SJCRH30 (cell line): Measurements from ENCODE around the gene TMIGD1. TPM values are rescaled to one million over a fixed set of nuclear protein-coding genes. Genes with fewer than 3 reads are reported as not detected.
A peak's percentile ranks its signal among the peaks of the same experiment; 100 is the strongest.

ENCODE experiments used
- DNase-seq, 2 experiments: peaks; one replicate each; pipeline ENCODE4 v3.0.0-alpha.2; 2015 to 2020
- H3K27ac ChIP-seq: fragments of 250-450 bp; sonication (Bioruptor Pico); 2 replicates; pipeline ENCODE4 v1.5.1; 2020; ENCODE audit warnings: mild to moderate bottlenecking, moderate library complexity
- H3K27me3 ChIP-seq: fragments of 250-450 bp; sonication (Bioruptor Pico); 2 replicates; pipeline ENCODE4 v1.5.1; 2020; ENCODE audit warnings: mild to moderate bottlenecking, moderate library complexity
- H3K36me3 ChIP-seq: fragments of 250-450 bp; sonication (Bioruptor Pico); 2 replicates; pipeline ENCODE4 v1.5.1; 2020; ENCODE audit warnings: mild to moderate bottlenecking, moderate library complexity
- H3K4me1 ChIP-seq: fragments of 250-450 bp; sonication (Bioruptor Pico); 2 replicates; pipeline ENCODE4 v1.5.1; 2020; ENCODE audit warnings: mild to moderate bottlenecking, moderate library complexity
- H3K4me3 ChIP-seq: fragments of 250-450 bp; sonication (Bioruptor Pico); 2 replicates; pipeline ENCODE4 v1.5.1; 2020; ENCODE audit warnings: mild to moderate bottlenecking, moderate library complexity
- H3K9me3 ChIP-seq: fragments of 250-450 bp; sonication (Bioruptor Pico); replicated peaks from 2 replicates; pipeline ENCODE4 v1.5.1; 2020; ENCODE audit warnings: mild to moderate bottlenecking, moderate library complexity
- total RNA-seq: library from RNA; depleted of rRNA; stranded (reverse); fragments of >200 nt; shearing (Covaris generic); gene quantifications from 2 replicates; pipeline ENCODE4 v1.2.3, GENCODE V29; 2014

TMIGD1 gene
- total RNA-seq, 1 experiment from 2014 or later = not detected

DNA sequence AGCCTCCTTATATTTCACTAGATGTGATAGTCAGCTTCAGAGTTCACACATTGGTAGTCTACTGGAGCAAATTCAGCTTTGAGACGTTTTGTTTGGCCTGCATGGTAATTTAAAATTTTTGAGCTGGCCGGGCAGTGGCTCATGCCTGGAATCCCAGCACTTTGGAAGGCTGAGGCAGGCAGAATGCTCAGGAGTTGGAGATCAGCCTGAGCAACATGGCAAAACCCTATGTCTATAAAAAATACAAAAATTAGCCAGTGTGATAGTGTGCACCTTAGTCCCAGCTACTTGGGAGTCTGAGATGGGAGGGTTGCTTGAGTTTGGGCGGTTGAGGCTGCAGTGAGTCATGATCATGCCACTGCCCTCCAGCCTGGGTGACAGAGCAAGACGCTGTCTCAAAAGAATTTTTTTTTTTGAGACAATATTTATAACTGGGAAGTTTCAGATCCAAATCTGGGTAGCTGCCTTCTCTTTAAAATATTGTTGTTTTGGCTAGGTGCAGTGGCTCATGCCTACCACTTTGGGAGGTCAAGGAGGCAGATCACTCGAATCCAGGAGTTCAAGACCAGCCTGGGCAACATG, 37.3 kb downstream of the TMIGD1 start:
- Histone ChIP-seq H3K36me3 (no peaks in the 10 kb centered on the region), H3K27me3 (no peaks in the 10 kb centered on the region), H3K9me3 (peaks cover 12% of the 10 kb centered on the region), H3K4me3 (no peak overlapping the region), H3K27ac (no peak overlapping the region), H3K4me1 (no peaks in the 10 kb centered on the region)
- DNase-seq = no peak

DNA sequence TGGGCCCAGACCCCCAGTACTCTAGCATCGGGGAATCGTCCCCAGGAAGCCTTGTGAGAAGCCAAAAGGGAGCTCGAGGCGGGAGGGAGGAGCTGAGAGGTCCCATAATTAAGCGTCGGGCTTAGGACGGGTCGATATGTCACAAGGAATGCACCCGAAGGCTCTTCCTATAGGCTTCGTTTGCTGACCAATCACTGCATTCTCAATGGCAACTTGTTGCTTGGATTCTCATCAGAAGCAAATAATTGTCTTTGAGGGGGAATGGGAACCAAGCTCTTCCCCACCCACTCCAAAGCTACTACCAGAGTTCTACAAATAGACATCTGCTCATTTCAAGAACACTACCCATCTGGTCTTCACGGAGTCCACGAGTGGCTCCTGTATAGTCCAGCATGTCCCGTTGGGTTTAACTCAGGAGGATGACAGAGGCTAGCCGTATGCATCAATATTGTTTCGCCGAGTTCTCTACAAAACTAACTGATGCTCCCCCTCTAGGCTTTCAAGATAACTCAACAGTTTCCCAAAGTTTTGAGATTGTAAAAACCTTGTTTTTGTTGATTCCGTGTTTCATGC, 41.5 kb downstream of the TMIGD1 start:
- H3K27me3 ChIP-seq = no peaks in the 10 kb centered on the region

DNA sequence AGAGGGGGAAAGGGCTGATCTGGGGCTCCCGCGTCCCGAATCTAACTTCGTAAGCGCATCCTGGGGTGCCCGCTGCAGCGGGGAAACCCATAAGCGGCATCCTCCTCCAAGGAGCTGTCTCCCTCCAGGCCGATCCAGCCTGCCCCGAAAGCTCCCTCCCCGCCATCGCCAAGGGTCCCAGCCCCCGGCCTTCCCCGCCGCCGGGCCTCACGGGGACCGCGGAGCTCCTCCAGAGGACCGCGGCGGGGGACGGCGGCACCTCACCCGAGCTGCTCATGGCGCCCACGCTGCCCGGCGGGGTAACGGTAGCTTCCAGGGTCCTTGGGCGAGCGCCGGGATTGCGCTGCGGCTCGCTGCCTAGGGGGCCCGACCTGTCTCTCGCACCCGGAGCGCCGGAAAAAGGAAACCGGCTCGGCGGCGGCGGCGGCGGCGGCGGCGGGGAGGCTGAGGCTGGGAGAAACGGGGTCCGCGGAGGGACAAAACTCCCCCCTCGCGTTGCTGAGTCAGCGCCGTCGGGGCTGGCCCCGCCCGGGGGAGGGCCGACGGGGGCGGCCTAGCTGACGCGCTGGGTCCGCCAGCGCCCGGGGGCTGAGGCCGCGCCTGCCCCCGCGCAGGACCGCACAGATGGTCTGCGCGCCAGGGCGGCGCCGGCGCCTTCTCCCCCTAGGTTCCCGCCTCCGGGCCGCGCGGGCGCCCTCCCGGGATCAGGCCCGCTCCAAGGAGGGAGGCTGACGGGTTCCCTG, 42.1 kb downstream of the TMIGD1 start, which contains the start of gene BLMH:
Gene BLMH, minus strand, starts transcription at position 402 of the 743 bp plus-strand sequence. Its CDS starts 125 bp downstream, at position 277.
- Histone ChIP-seq H3K27me3 (no peaks in the 10 kb centered on the region), H3K27ac (peak within 1 kb of the TSS; percentile 78), H3K4me3 (peak within 1 kb of the TSS; percentile 91), H3K36me3 (peaks cover 32% of the 10 kb centered on the region), H3K4me1 (peaks cover 6% of the 10 kb centered on the region), H3K9me3 (no peaks in the 10 kb centered on the region)
- DNase-seq = peak; percentile 89 to 92

More for the DNA sequence above, 41.5 kb downstream of the TMIGD1 start:
- H3K9me3 ChIP-seq = no peaks in the 10 kb centered on the region
- peak overlapping the region; percentile 91 for H3K4me3 ChIP-seq
- peaks cover 25% of the 10 kb centered on the region for H3K36me3 ChIP-seq
- H3K27ac ChIP-seq = peak overlapping the region; percentile 78
- H3K4me1 ChIP-seq = peaks cover 6% of the 10 kb centered on the region
- DNase-seq = peak in 1 of 2 experiments; percentile 6

DNA sequence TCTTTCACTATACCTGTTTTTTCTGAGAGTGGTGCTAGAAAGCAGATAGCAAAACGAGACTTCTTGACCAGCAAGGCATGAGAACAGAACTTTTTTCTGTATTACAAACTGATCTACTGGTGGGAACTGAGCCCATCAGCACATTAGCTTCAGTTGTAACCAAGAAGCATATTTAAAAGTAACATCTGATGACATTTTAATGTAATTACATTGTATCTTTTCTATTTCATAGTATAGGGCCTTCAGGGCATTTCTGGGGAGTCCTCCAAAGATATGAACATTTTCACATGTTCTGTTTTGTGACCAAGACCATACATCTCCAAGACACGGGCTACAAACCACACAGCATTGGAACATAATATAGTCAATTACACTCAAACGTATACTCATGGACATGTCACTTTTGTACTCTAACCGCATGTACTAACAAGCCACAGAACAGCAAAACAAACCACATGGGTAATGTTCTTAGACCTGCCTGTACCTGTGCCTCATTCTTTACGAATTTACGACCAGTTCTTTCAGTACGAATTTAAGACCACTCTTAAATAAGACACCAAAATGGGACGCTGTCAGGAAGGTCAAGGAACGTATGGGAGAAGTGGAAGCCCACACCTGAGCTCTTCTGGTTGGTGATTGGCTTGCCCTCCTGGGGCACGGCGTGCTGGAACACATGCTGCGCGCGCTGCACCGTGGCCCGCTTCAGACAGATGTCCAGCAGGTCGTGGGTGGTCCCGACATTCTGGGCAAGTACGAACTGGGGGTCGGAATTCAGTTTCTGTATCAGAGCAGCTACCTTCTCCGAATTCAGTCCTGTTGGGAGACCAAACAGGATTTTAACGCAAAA, 42.9 kb downstream of the TMIGD1 start:
- Histone ChIP-seq H3K9me3 (no peaks in the 10 kb centered on the region), H3K4me1 (peaks cover 6% of the 10 kb centered on the region), H3K4me3 (peak overlapping the region; percentile 91), H3K27me3 (no peaks in the 10 kb centered on the region), H3K36me3 (peaks cover 40% of the 10 kb centered on the region), H3K27ac (peak overlapping the region; percentile 78)
- peak; percentile 73 to 77 for DNase-seq

DNA sequence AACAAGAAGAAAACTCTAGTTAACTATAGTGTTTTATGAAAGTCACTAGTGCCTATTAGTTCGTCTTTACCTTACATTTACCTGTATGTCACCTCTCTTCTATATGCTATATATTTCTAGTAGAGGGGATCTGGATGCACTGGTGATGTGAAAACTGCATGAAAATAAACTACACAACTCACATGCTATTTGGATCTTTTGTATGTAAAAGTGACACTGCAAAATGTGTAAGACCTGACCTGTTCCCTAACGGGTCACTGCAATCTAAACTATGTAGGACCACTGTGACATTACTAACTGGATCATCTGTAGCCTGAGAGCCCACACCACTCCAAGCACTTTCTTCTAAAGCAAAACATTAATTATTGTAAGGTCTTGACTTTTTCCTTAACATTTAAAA, 43.8 kb downstream of the TMIGD1 start:
- H3K27me3 ChIP-seq = no peaks in the 10 kb centered on the region
- H3K27ac ChIP-seq = no peak overlapping the region
- H3K4me3 ChIP-seq = no peak overlapping the region; the same call in 1 of the 2 replicates
- no peaks in the 10 kb centered on the region for H3K9me3 ChIP-seq
- H3K36me3 ChIP-seq = peaks cover 48% of the 10 kb centered on the region
- DNase-seq = no peak
- H3K4me1 ChIP-seq = peaks cover 6% of the 10 kb centered on the region

DNA sequence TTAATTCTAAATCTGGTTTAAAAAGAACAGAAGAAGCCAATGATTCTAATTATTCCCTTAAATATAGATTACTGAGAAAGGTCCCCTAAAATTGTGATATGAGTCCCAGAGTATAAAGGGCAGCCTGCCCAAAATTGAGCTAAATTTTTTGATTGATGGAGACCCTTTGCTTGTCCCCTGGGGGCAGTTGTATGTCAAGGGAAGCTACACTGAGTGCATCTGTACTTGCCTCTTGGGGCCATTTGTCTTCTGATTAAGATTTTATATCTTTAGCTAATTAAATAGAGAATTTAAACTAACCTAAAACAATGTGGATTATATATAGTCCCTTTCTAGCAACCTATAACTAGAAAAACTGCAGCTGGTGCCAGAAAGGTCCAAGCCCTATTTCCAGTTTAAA, 54.7 kb downstream of the TMIGD1 start:
- H3K4me1 ChIP-seq = no peaks in the 10 kb centered on the region
- no peaks in the 10 kb centered on the region for H3K9me3 ChIP-seq
- DNase-seq = no peak
- no peak overlapping the region for H3K4me3 ChIP-seq
- peaks cover 46% of the 10 kb centered on the region for H3K36me3 ChIP-seq
- H3K27ac ChIP-seq = no peak overlapping the region
- no peaks in the 10 kb centered on the region for H3K27me3 ChIP-seq

DNA sequence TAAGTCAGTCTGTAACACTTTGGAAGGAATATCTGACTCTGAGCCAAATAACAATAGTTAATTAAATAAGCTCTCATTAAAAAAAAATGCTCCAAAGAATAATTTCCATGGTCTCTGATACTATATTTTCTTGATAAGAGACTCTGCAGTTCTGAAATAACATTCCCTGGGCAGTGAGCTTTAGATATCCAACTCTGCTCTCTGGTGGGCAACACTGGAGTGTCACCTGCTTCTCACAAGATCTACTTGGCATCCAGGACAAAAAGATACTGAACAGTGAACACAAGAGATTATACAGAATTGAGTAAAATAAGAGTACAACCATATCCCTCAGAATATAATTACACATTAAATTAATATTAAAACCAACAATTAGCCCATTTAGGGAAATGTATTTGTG, 55.8 kb downstream of the TMIGD1 start:
- Histone ChIP-seq H3K4me3 (no peak overlapping the region), H3K9me3 (no peaks in the 10 kb centered on the region), H3K27me3 (no peaks in the 10 kb centered on the region), H3K4me1 (no peaks in the 10 kb centered on the region), H3K27ac (no peak overlapping the region), H3K36me3 (peaks cover 50% of the 10 kb centered on the region)
- peak; percentile 14 to 53 for DNase-seq

DNA sequence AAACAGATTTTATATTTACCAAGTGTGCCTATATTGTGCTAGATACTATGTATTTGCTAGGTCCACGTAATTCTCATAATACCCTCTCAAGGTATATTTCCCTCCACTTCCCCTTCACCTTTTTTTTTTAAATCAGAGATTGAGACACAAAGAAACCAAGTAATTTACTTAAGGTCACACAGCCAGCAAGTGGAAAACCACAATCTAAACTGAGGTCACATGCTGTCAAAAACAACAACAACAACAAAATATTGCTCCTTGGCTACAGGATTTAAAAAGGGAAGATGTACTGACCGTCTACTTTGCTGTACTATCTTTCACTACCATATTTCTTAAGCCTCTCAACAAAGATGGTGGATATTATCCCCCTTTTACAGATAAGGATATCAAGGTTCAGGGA, 57.9 kb downstream of the TMIGD1 start:
- H3K4me1 ChIP-seq = no peaks in the 10 kb centered on the region
- DNase-seq = no peak
- H3K4me3 ChIP-seq = no peak overlapping the region
- no peaks in the 10 kb centered on the region for H3K27me3 ChIP-seq
- H3K27ac ChIP-seq = no peak overlapping the region
- H3K36me3 ChIP-seq = peaks cover 65% of the 10 kb centered on the region
- H3K9me3 ChIP-seq = no peaks in the 10 kb centered on the region

DNA sequence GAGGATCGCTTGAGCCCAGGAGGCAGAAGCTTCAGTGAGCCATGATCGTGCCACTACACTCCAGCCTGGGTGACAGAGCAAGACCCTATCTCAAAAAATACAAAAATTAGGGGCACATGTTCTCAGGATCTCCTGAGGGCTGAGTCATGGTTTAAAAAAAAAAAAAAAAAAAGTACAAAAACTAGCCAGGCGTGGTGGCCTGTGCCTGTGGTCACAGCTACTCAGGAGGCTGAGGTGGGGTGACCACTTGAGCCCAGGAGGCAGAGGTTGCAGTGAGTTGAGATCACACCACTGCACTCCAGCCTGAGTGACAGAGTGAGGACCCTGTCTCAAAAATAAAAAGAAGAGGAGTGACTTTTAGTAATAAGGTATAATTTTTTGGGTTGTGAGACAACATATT, 59.0 kb downstream of the TMIGD1 start:
- H3K4me1 ChIP-seq = no peaks in the 10 kb centered on the region
- H3K9me3 ChIP-seq = no peaks in the 10 kb centered on the region
- peaks cover 68% of the 10 kb centered on the region for H3K36me3 ChIP-seq
- no peak for DNase-seq
- H3K27me3 ChIP-seq = no peaks in the 10 kb centered on the region
- H3K27ac ChIP-seq = no peak overlapping the region
- H3K4me3 ChIP-seq = no peak overlapping the region

DNA sequence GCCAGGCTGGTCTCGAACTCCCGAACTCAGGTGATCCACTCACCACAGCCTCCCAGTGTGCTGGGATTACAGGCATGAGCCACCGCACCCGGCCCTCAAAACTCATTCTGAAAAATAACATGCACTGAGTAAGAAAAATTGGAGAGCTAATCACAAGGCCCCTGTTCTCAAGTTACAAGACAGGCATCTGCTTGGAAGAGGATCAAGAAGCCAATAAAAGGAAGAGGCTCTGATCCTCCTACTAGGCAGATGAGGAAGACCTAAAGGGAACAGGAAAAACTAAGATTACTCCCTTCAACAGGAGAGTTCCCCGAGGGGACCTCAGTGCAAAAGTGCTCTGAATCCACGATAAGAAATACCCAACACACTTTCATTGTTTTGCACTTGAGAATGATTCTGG, 60.5 kb downstream of the TMIGD1 start:
- Histone ChIP-seq H3K4me1 (no peaks in the 10 kb centered on the region), H3K27ac (no peak overlapping the region), H3K9me3 (no peaks in the 10 kb centered on the region), H3K4me3 (no peak overlapping the region), H3K36me3 (peaks cover 71% of the 10 kb centered on the region), H3K27me3 (no peaks in the 10 kb centered on the region)
- DNase-seq = no peak

DNA sequence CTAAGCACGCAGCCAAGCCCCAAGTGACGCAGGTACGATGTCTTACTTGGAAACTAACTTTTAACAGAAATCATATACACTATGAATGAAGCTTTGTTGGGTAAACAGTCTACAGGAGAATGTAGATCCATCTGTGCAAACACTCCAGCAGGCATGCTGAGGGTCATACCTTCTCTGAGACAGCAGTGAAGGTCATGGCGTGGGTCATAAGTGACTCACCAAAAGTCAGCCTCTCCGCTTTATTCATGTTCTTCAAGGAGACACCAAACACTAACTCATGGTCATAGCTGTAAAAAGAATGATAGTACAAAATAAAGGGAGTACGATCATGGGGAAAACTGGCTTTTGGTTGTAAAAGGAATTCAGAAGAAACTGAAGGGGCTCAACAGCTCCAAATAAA, 62.8 kb downstream of the TMIGD1 start:
- H3K27me3 ChIP-seq = no peaks in the 10 kb centered on the region
- no peak overlapping the region for H3K4me3 ChIP-seq
- no peaks in the 10 kb centered on the region for H3K4me1 ChIP-seq
- H3K36me3 ChIP-seq = peaks cover 74% of the 10 kb centered on the region
- no peak overlapping the region for H3K27ac ChIP-seq
- DNase-seq = no peak
- H3K9me3 ChIP-seq = no peaks in the 10 kb centered on the region

DNA sequence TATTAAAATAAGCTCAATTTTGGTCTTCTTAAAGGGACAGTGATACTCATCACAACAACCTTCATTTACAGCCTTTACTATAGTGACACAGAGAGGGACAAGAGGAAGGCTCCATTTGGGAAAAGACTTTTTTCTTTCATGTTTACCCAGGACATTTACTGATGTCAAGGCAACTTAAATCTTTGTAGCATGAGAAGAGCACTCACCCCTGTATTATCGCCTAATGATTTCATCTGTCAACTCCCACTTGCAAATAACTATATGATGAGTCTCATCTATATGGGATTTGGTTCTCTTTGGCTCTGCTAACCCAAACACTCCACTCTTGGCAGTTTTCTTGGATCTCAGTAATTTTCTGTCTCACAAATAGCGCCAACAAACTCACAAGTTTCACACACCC, 66.2 kb downstream of the TMIGD1 start:
- no peak overlapping the region for H3K27ac ChIP-seq
- H3K27me3 ChIP-seq = no peaks in the 10 kb centered on the region
- H3K4me3 ChIP-seq = no peak overlapping the region
- no peaks in the 10 kb centered on the region for H3K4me1 ChIP-seq
- H3K36me3 ChIP-seq = peaks cover 87% of the 10 kb centered on the region
- no peak for DNase-seq
- no peaks in the 10 kb centered on the region for H3K9me3 ChIP-seq
